HTERT RPE-1 (cell line): ENCODE results near the gene EZH1.

Source experiments
- in situ Hi-C: fragments of 300-500 bp; cut with MboI; formaldehyde crosslinking; loops from 4 replicates; pipeline ENCODE4 v1.14.3; 2020; ENCODE audit warnings: low sequenced_read_pairs

EZH1 gene

GRCh38 chr17:42685831-42686230 is 59.0 kb downstream of the EZH1 start:
- in situ Hi-C loops, result no loop called here

GRCh38 chr17:42684929-42685556 is 59.8 kb downstream of the EZH1 start:
- in situ Hi-C loops, result no loop called here

- in situ Hi-C loops, result no loop called here
These were observed 61.3 kb downstream of the EZH1 start for GRCh38 chr17:42683407-42684034.

- in situ Hi-C loops, result no loop called here
These were observed 62.0 kb downstream of the EZH1 start for GRCh38 chr17:42682722-42683403.

- in situ Hi-C loops, result no loop called here
These were observed 62.7 kb downstream of the EZH1 start, which contains the start of gene CNTNAP1 for GRCh38 chr17:42681976-42682721. CNTNAP1 (plus strand) TSS chr17:42682531; CDS start chr17:42682830, 299 bp downstream.

- in situ Hi-C loops, result no loop called here
These were observed 64.5 kb downstream of the EZH1 start for GRCh38 chr17:42680331-42680808.

GRCh38 chr17:42679492-42680330 is 65.1 kb downstream of the EZH1 start:
- in situ Hi-C loops, result no loop called here

- in situ Hi-C loops, result no loop called here
These were observed 65.8 kb downstream of the EZH1 start for GRCh38 chr17:42678951-42679491.

- in situ Hi-C loops, result no loop called here
These were observed 66.7 kb downstream of the EZH1 start for GRCh38 chr17:42677921-42678781.

- in situ Hi-C loops, result no loop called here
These were observed 67.6 kb downstream of the EZH1 start for GRCh38 chr17:42677012-42677857.

- in situ Hi-C loops, result no loop called here
These were observed 68.3 kb downstream of the EZH1 start, which contains the start of gene PLEKHH3 for GRCh38 chr17:42676424-42677011. PLEKHH3 (minus strand) TSS chr17:42676994; CDS start chr17:42676563, 431 bp downstream.

- in situ Hi-C loops, result no loop called here
These were observed 68.8 kb downstream of the EZH1 start for GRCh38 chr17:42675965-42676423.

GRCh38 chr17:42675348-42675964 is 69.4 kb downstream of the EZH1 start:
- in situ Hi-C loops, result no loop called here

GRCh38 chr17:42674755-42675347 is 70.0 kb downstream of the EZH1 start:
- in situ Hi-C loops, result no loop called here

GRCh38 chr17:42673885-42674754 is 70.7 kb downstream of the EZH1 start:
- in situ Hi-C loops, result no loop called here
